AG10803 (cell line): ENCODE data around the gene PSMA2.

Experiments
- DNase-seq: peaks from one replicate; pipeline ENCODE4 v3.0.0; 2010; ENCODE audit warnings: low read depth
- H3K4me3 ChIP-seq: 2 replicates; pipeline ENCODE4 v1.5.1; 2011; ENCODE audit warnings: mild to moderate bottlenecking, low read length, control low read depth
- CTCF ChIP-seq: conservative IDR thresholded peaks from 2 replicates; pipeline ENCODE4 v1.5.1; 2011; ENCODE audit warnings: mild to moderate bottlenecking, low read length, control low read depth, inconsistent platforms

PSMA2 gene

GRCh38 chr7:42945821-42946626, 14.1 kb upstream of the PSMA2 start:
- no peak overlapping the region for H3K4me3 ChIP-seq
- no peak for TF ChIP-seq CTCF
- DNase-seq, result no peak

GRCh38 chr7:42940985-42941847, 9.2 kb upstream of the PSMA2 start:
- DNase-seq, result peak; percentile 73
- H3K4me3 ChIP-seq, result no peak overlapping the region
- peak; percentile 95 for TF ChIP-seq CTCF

- H3K4me3 ChIP-seq, result no peak overlapping the region
- no peak for TF ChIP-seq CTCF
- no peak for DNase-seq
Observed at GRCh38 chr7:42939457-42940240, 7.7 kb upstream of the PSMA2 start.

- no peak for TF ChIP-seq CTCF
- no peak overlapping the region for H3K4me3 ChIP-seq
- DNase-seq, result no peak
Observed at GRCh38 chr7:42935861-42936260, 3.9 kb upstream of the PSMA2 start.

GRCh38 chr7:42934291-42934690, 2.3 kb upstream of the PSMA2 start:
- no peak overlapping the region for H3K4me3 ChIP-seq
- no peak for DNase-seq
- no peak for TF ChIP-seq CTCF

- no peak for DNase-seq
- peak overlapping the region; percentile 86 for H3K4me3 ChIP-seq
- no peak for TF ChIP-seq CTCF
Observed at GRCh38 chr7:42932811-42933591, 1.0 kb upstream of the PSMA2 start.
